ENCODE results near the gene POU2F2. TPM values are rescaled to one million over a fixed set of nuclear protein-coding genes. Genes with fewer than 3 reads are reported as not detected.

Gene POU2F2
- 9.0 TPM for polyA plus RNA-seq (2013, experiment 1 of 2)
- 4.9 TPM for polyA plus RNA-seq (2013, experiment 2 of 2)

- 7 to 40% methylated on average over 1 to 6 of the region's 16 CpGs for WGBS, 2 experiments (ENCODE audit: insufficient coverage in 2 of 2)
- no peaks in the 10 kb centered on the region for H3K9me3 ChIP-seq (ENCODE audit: control insufficient read depth, low read length)
- no peak within 1 kb of the TSS for H3K27ac ChIP-seq (ENCODE audit: low read depth, low read length, severe bottlenecking)
- H3K4me3 ChIP-seq (ENCODE audit: extremely low read depth, insufficient read depth, low read length, poor library complexity, severe bottlenecking), result peak within 1 kb of the TSS; percentile 28
- peaks cover 13% of the 10 kb centered on the region for H3K4me1 ChIP-seq (ENCODE audit: control insufficient read depth, insufficient read depth, low read length, poor library complexity, severe bottlenecking)
- no peaks in the 10 kb centered on the region for H3K36me3 ChIP-seq (ENCODE audit: control insufficient read depth, insufficient read depth, low read length)
Measured at GRCh38 chr19:42132030-42132628, at the start of gene POU2F2. Gene POU2F2, minus strand, starts transcription at chr19:42132446. Its CDS starts 35 bp downstream, at chr19:42132411.

DNA sequence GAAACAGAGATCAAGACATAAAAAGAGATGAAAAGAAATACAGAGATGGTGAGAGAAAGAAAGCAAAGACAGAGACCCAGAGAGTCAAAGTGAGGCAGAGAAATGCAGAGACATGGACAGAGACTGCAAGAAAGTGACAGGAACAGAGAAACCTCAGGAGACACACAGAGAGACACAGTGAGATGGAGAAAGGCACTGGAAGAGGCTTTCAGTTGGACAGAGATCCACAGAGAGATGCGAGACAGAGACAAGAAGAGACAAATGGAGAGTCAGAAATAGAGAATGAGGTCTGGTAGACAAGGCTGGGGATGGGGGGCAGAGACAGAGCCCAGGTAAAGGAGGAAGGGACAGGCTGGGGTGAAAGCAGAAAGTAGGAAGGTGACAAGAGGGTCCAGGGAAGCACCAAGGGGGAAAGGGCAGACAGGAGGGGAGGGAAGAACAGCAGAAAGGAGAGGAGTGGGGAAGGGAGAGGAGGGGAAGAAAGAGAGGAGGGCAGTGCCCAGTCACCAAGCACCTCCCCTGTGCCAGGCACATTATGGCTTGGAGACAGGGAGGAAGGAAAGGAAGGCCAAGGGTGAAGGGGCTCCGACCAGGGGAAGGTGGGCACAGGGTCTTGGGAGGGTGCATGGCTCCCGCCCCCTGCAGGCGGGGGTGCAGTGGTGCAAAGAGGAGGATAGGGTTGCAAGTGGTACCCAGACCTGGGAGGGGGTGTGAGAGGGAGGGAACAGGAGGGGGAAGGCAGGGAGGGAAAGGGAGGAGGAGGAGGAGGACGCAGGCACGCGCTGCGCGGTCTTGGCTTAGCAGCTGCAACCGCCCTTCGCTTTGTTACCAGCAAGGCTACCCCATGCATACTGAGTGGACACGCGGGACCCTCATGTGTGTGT is 46.8 kb upstream of the POU2F2 start:
- no peak overlapping the region for H3K4me3 ChIP-seq (ENCODE audit: extremely low read depth, insufficient read depth, low read length, poor library complexity, severe bottlenecking)
- WGBS, 2 experiments (ENCODE audit: insufficient coverage in 2 of 2), result 19 to 25% methylated on average over 8 of the region's 13 CpGs
- no peaks in the 10 kb centered on the region for H3K36me3 ChIP-seq (ENCODE audit: control insufficient read depth, insufficient read depth, low read length)
- no peaks in the 10 kb centered on the region for H3K9me3 ChIP-seq (ENCODE audit: control insufficient read depth, low read length)
- peaks cover 7% of the 10 kb centered on the region for H3K4me1 ChIP-seq (ENCODE audit: control insufficient read depth, insufficient read depth, low read length, poor library complexity, severe bottlenecking)
- no peak overlapping the region for H3K27ac ChIP-seq (ENCODE audit: low read depth, low read length, severe bottlenecking)

DNA sequence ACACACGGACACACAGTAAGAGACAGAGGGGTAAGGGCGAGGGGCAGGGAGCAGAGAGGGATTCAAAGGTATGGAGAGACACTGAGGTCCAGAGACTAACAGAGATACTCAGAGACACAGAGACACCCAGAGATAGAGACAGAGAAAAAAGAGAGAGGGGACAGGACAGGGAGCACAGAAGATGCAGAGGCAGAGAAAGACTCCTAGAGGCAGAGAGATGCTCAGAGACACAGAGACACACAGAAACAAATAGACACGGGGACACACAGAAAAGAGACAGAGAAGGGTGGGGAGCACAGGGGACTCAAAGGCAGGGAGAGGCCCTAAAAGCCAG is 45.4 kb upstream of the POU2F2 start:
- no peak overlapping the region for H3K27ac ChIP-seq (ENCODE audit: low read depth, low read length, severe bottlenecking)
- H3K36me3 ChIP-seq (ENCODE audit: control insufficient read depth, insufficient read depth, low read length), result no peaks in the 10 kb centered on the region
- peaks cover 7% of the 10 kb centered on the region for H3K4me1 ChIP-seq (ENCODE audit: control insufficient read depth, insufficient read depth, low read length, poor library complexity, severe bottlenecking)
- WGBS, 2 experiments (ENCODE audit: insufficient coverage in 2 of 2), result 47 to 50% methylated on average over 3 of the region's 3 CpGs
- no peak overlapping the region for H3K4me3 ChIP-seq (ENCODE audit: extremely low read depth, insufficient read depth, low read length, poor library complexity, severe bottlenecking)
- H3K9me3 ChIP-seq (ENCODE audit: control insufficient read depth, low read length), result no peaks in the 10 kb centered on the region

- no peaks in the 10 kb centered on the region for H3K9me3 ChIP-seq (ENCODE audit: control insufficient read depth, low read length)
- H3K4me3 ChIP-seq (ENCODE audit: extremely low read depth, insufficient read depth, low read length, poor library complexity, severe bottlenecking), result peak overlapping the region; percentile 34
- WGBS, 2 experiments (ENCODE audit: insufficient coverage in 2 of 2), result 1% methylated on average over 27 to 29 of the region's 66 CpGs
- H3K36me3 ChIP-seq (ENCODE audit: control insufficient read depth, insufficient read depth, low read length), result no peaks in the 10 kb centered on the region
- H3K4me1 ChIP-seq (ENCODE audit: control insufficient read depth, insufficient read depth, low read length, poor library complexity, severe bottlenecking), result peaks cover 7% of the 10 kb centered on the region
- no peak overlapping the region for H3K27ac ChIP-seq (ENCODE audit: low read depth, low read length, severe bottlenecking)
Measured at GRCh38 chr19:42176990-42177685, 44.9 kb upstream of the POU2F2 start.

DNA sequence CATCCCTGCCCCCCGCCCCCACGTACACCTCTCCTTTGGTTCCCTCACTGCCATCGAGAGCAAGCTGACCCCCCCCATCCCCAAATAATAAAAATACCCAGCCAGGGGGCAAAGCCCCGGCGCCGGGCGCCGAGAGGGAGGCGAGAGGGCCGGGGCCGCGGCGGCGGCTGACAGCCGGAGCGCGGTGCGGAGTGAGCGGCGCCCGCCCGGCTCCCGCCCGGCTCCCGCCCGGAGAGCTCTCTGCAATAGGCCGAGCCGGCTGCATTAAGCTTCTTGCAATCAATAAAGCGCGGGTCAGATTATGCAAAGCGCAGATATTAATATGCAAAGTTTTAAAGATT is 44.4 kb upstream of the POU2F2 start:
- H3K4me3 ChIP-seq (ENCODE audit: extremely low read depth, insufficient read depth, low read length, poor library complexity, severe bottlenecking), result peak overlapping the region; percentile 34
- H3K4me1 ChIP-seq (ENCODE audit: control insufficient read depth, insufficient read depth, low read length, poor library complexity, severe bottlenecking), result peaks cover 7% of the 10 kb centered on the region
- WGBS, 2 experiments (ENCODE audit: insufficient coverage in 2 of 2), result 1% methylated on average over 17 to 25 of the region's 31 CpGs
- no peak overlapping the region for H3K27ac ChIP-seq (ENCODE audit: low read depth, low read length, severe bottlenecking)
- no peaks in the 10 kb centered on the region for H3K9me3 ChIP-seq (ENCODE audit: control insufficient read depth, low read length)
- no peaks in the 10 kb centered on the region for H3K36me3 ChIP-seq (ENCODE audit: control insufficient read depth, insufficient read depth, low read length)

DNA sequence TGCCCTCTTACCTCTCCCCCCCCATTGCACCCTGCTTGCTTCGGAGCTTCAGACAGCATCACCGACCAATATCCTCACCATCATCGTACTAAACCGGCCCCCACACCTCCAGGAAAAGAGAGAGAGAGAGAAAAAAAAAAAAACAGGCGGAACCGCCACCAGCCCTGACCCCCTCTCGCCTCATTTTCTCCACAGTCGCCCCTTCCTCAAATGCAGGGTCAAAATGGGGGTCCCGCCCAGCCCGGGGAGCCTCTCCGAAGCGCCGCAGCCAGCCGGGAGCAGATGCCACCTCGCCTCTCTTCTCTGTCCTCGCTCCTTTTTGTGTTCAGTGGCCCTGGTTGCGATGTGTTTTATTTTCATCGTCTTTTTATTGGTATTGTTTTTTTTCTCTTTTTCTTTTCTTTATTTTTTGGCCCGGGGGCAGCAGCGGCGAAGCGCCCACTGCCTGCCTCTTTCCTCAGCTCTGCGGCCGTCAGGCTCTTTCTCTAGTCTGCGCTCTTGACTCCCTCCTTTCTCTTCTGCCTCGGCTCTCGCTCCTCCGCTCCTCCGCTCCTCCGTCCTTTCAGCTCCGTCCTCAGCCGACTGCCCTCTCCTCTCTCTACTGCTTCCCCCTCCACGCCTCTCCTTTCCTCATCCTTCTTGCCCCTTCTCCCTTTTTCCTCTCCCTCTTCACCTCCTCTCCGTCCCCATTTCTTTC is 43.9 kb upstream of the POU2F2 start:
- Histone ChIP-seq H3K9me3 (ENCODE audit: control insufficient read depth, low read length) (no peaks in the 10 kb centered on the region), H3K27ac (ENCODE audit: low read depth, low read length, severe bottlenecking) (no peak overlapping the region), H3K36me3 (ENCODE audit: control insufficient read depth, insufficient read depth, low read length) (no peaks in the 10 kb centered on the region), H3K4me3 (ENCODE audit: extremely low read depth, insufficient read depth, low read length, poor library complexity, severe bottlenecking) (peak overlapping the region; percentile 34), H3K4me1 (ENCODE audit: control insufficient read depth, insufficient read depth, low read length, poor library complexity, severe bottlenecking) (peaks cover 7% of the 10 kb centered on the region)
- 0 to 2% methylated on average over 18 to 20 of the region's 34 CpGs for WGBS, 2 experiments (ENCODE audit: insufficient coverage in 2 of 2)

DNA sequence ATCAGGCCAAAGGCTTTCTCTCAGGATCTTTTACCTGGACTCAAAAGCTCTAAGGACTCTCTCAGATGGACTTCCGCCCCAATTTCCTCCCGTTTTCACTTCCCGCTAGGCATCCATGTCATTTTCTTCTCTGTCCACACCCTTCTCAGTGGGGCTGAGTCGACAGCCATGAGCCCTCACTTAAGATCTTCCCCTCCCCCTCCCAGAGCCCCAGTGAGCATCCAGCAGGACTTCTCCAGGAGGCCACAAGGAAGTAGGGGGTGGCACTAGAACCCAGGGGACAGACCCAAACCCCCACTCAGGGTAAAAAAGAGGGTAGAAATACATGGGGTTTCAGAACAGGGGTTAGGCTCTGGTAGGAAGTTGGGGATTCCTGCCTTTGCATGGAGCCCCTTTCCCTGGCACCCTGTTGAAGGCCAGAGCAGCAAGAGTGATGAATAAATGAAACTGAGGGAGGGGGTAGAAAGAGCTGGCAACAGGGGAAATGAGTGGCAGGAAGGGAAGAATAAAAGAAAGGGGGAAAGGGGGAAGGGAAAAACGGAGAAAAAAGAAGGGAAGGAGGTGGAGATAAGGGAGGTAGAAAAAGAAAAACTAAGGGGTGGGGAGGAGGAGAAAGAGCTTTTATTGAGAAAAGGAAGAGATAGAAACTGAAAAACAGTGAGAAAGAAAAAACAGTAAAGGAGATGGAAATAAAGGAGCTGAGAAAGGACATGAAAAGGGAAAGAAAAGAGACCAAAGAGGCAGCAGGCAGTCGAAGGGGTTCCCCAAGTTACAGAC is 42.9 kb upstream of the POU2F2 start:
- H3K9me3 ChIP-seq (ENCODE audit: control insufficient read depth, low read length), result no peaks in the 10 kb centered on the region
- peaks cover 7% of the 10 kb centered on the region for H3K4me1 ChIP-seq (ENCODE audit: control insufficient read depth, insufficient read depth, low read length, poor library complexity, severe bottlenecking)
- H3K4me3 ChIP-seq (ENCODE audit: extremely low read depth, insufficient read depth, low read length, poor library complexity, severe bottlenecking), result no peak overlapping the region
- no peak overlapping the region for H3K27ac ChIP-seq (ENCODE audit: low read depth, low read length, severe bottlenecking)
- no peaks in the 10 kb centered on the region for H3K36me3 ChIP-seq (ENCODE audit: control insufficient read depth, insufficient read depth, low read length)
- 33 to 47% methylated on average over 5 to 6 of the region's 6 CpGs for WGBS, 2 experiments (ENCODE audit: insufficient coverage in 2 of 2)

- 91 to 94% methylated on average over 6 to 11 of the region's 11 CpGs for WGBS, 2 experiments (ENCODE audit: insufficient coverage in 2 of 2)
- H3K27ac ChIP-seq (ENCODE audit: low read depth, low read length, severe bottlenecking), result no peak overlapping the region
- H3K4me3 ChIP-seq (ENCODE audit: extremely low read depth, insufficient read depth, low read length, poor library complexity, severe bottlenecking), result no peak overlapping the region
- H3K9me3 ChIP-seq (ENCODE audit: control insufficient read depth, low read length), result no peaks in the 10 kb centered on the region
- H3K36me3 ChIP-seq (ENCODE audit: control insufficient read depth, insufficient read depth, low read length), result no peaks in the 10 kb centered on the region
- H3K4me1 ChIP-seq (ENCODE audit: control insufficient read depth, insufficient read depth, low read length, poor library complexity, severe bottlenecking), result peaks cover 7% of the 10 kb centered on the region
Measured at GRCh38 chr19:42174188-42174587, 41.9 kb upstream of the POU2F2 start.

DNA sequence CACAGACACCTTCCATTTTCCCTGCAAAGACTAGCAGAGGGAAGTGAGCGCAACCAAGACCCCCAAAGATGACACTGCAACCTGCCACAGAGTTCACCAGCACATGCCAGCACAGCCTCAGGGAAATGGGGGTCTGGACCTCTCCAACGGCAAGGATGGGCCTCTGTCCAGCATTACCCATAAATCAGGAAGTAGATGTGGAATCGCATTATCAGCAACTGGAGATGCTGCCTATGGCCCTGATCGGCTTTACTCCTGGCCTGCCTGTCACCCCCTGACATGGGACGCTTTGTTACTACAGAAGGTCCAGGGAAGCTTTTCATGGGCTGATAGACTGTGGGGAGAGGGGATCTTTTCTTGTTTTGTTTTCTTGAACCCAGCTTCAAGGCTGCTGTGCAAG is 41.4 kb upstream of the POU2F2 start:
- Histone ChIP-seq H3K4me3 (ENCODE audit: extremely low read depth, insufficient read depth, low read length, poor library complexity, severe bottlenecking) (no peak overlapping the region), H3K9me3 (ENCODE audit: control insufficient read depth, low read length) (no peaks in the 10 kb centered on the region), H3K36me3 (ENCODE audit: control insufficient read depth, insufficient read depth, low read length) (no peaks in the 10 kb centered on the region), H3K27ac (ENCODE audit: low read depth, low read length, severe bottlenecking) (no peak overlapping the region), H3K4me1 (ENCODE audit: control insufficient read depth, insufficient read depth, low read length, poor library complexity, severe bottlenecking) (peaks cover 7% of the 10 kb centered on the region)
- WGBS, 2 experiments (ENCODE audit: insufficient coverage in 2 of 2), result 87 to 94% methylated on average over 2 to 4 of the region's 5 CpGs

DNA sequence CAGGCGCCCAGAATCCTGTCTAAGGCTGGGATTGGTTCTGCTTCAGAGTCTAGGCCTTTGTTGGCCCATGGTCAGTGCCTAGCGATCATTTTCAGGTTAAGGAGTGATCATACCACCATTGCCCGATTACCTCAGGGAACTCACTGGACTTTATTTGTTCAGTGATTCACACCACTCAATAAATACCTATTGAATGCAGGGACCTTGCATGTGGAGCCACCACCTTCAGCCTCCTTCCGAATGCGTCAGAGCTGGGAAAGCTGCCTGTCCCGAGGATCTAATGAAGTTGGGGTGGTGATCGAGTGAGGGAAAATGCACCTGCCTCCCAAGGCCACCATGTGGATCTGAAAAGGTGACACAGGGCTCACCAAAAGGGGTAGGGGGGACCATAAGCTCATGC is 40.0 kb upstream of the POU2F2 start:
- 89 to 98% methylated on average over 5 to 7 of the region's 7 CpGs for WGBS, 2 experiments (ENCODE audit: insufficient coverage in 2 of 2)
- H3K4me1 ChIP-seq (ENCODE audit: control insufficient read depth, insufficient read depth, low read length, poor library complexity, severe bottlenecking), result peaks cover 7% of the 10 kb centered on the region
- no peak overlapping the region for H3K4me3 ChIP-seq (ENCODE audit: extremely low read depth, insufficient read depth, low read length, poor library complexity, severe bottlenecking)
- no peaks in the 10 kb centered on the region for H3K36me3 ChIP-seq (ENCODE audit: control insufficient read depth, insufficient read depth, low read length)
- H3K9me3 ChIP-seq (ENCODE audit: control insufficient read depth, low read length), result no peaks in the 10 kb centered on the region
- no peak overlapping the region for H3K27ac ChIP-seq (ENCODE audit: low read depth, low read length, severe bottlenecking)
